ENCODE data around the gene PRPF8.

PRPF8 gene

DNA sequence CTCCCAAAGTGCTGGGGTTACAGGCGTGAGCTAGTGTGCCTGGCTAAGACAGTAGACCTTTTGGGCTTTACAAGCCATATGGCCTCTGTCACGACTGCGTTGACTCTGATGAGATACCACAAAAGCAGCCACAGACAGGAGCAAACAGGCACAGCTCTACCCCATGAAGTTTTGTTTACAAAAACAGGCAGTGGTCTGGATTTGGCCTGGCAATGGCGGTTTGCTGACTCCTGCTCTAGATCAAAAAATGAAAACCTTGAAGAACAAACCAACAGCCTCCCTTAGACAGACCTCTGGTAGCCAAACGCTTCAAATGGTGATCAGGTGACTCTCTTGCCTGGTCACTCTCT, 76.7 kb downstream of the PRPF8 start:
- Histone ChIP-seq H3K4me2 (ENCODE audit: low read depth, low read length, poor library complexity, severe bottlenecking) (peak overlapping the region; percentile 0), H3K36me3 (ENCODE audit: insufficient read depth, low read length) (no peaks in the 10 kb centered on the region), H3K9me3 (ENCODE audit: insufficient read depth, low read depth, low read length) (no peaks in the 10 kb centered on the region), H3K4me1 (ENCODE audit: insufficient read depth, low read length, poor library complexity, severe bottlenecking) (peaks cover 17% of the 10 kb centered on the region), H2AFZ (ENCODE audit: low read length) (no peak overlapping the region), H3K9ac (ENCODE audit: low read depth, low read length, poor library complexity, severe bottlenecking) (peak overlapping the region; percentile 15), H3K79me2 (ENCODE audit: insufficient read depth, low read length) (no peaks in the 10 kb centered on the region), H3K27me3 (ENCODE audit: insufficient read depth, low read length, poor library complexity, severe bottlenecking) (no peaks in the 10 kb centered on the region), H3K4me3 (ENCODE audit: low read length, poor library complexity, severe bottlenecking) (no peak overlapping the region), H4K20me1 (ENCODE audit: insufficient read depth, low read length, poor library complexity, severe bottlenecking) (no peaks in the 10 kb centered on the region), H3F3A (ENCODE audit: low read depth) (no peaks in the 10 kb centered on the region), H3K9me2 (replicated peaks; ENCODE audit: low read depth, low read length) (no peaks in the 10 kb centered on the region)
- no peak for TF ChIP-seq EZH2phosphoT487 (IDR thresholded peaks at IDR 0.05; ENCODE audit: borderline replicate concordance)
- no peak for TF ChIP-seq CTCF (conservative IDR thresholded peaks at IDR 0.05; ENCODE audit: low read length)

GRCh38 chr17:1606352-1606985, 78.2 kb downstream of the PRPF8 start:
- Histone ChIP-seq H3F3A (ENCODE audit: low read depth) (no peaks in the 10 kb centered on the region), H3K4me3 (ENCODE audit: low read length, poor library complexity, severe bottlenecking) (no peak overlapping the region), H4K20me1 (ENCODE audit: insufficient read depth, low read length, poor library complexity, severe bottlenecking) (no peaks in the 10 kb centered on the region), H3K9me3 (ENCODE audit: insufficient read depth, low read depth, low read length) (peaks cover 6% of the 10 kb centered on the region; the same call in 1 of the 2 replicates), H3K27me3 (ENCODE audit: insufficient read depth, low read length, poor library complexity, severe bottlenecking) (no peaks in the 10 kb centered on the region), H2AFZ (ENCODE audit: low read length) (no peak overlapping the region), H3K4me2 (ENCODE audit: low read depth, low read length, poor library complexity, severe bottlenecking) (no peak overlapping the region), H3K9me2 (replicated peaks; ENCODE audit: low read depth, low read length) (no peaks in the 10 kb centered on the region), H3K79me2 (ENCODE audit: insufficient read depth, low read length) (no peaks in the 10 kb centered on the region), H3K9ac (ENCODE audit: low read depth, low read length, poor library complexity, severe bottlenecking) (peak overlapping the region; percentile 15), H3K4me1 (ENCODE audit: insufficient read depth, low read length, poor library complexity, severe bottlenecking) (peaks cover 17% of the 10 kb centered on the region), H3K36me3 (ENCODE audit: insufficient read depth, low read length) (peaks cover 6% of the 10 kb centered on the region; the same call in 1 of the 2 replicates)
- TF ChIP-seq EZH2phosphoT487 (IDR thresholded peaks at IDR 0.05; ENCODE audit: borderline replicate concordance) (no peak), CTCF (conservative IDR thresholded peaks at IDR 0.05; ENCODE audit: low read length) (no peak)

GRCh38 chr17:1605681-1606351, 78.9 kb downstream of the PRPF8 start:
- H3K9me2 ChIP-seq (replicated peaks; ENCODE audit: low read depth, low read length) = no peaks in the 10 kb centered on the region
- H3K27me3 ChIP-seq (ENCODE audit: insufficient read depth, low read length, poor library complexity, severe bottlenecking) = no peaks in the 10 kb centered on the region
- no peak overlapping the region for H3K4me2 ChIP-seq (ENCODE audit: low read depth, low read length, poor library complexity, severe bottlenecking)
- H4K20me1 ChIP-seq (ENCODE audit: insufficient read depth, low read length, poor library complexity, severe bottlenecking) = no peaks in the 10 kb centered on the region
- TF ChIP-seq CTCF (conservative IDR thresholded peaks at IDR 0.05; ENCODE audit: low read length) (no peak), EZH2phosphoT487 (IDR thresholded peaks at IDR 0.05; ENCODE audit: borderline replicate concordance) (no peak)
- H3K36me3 ChIP-seq (ENCODE audit: insufficient read depth, low read length) = peaks cover 6% of the 10 kb centered on the region; the same call in 1 of the 2 replicates
- no peak overlapping the region for H3K4me3 ChIP-seq (ENCODE audit: low read length, poor library complexity, severe bottlenecking)
- no peaks in the 10 kb centered on the region for H3K79me2 ChIP-seq (ENCODE audit: insufficient read depth, low read length)
- H3K9me3 ChIP-seq (ENCODE audit: insufficient read depth, low read depth, low read length) = peaks cover 12% of the 10 kb centered on the region; the same call in 1 of the 2 replicates
- peaks cover 17% of the 10 kb centered on the region for H3K4me1 ChIP-seq (ENCODE audit: insufficient read depth, low read length, poor library complexity, severe bottlenecking)
- H3K9ac ChIP-seq (ENCODE audit: low read depth, low read length, poor library complexity, severe bottlenecking) = no peak overlapping the region
- H3F3A ChIP-seq (ENCODE audit: low read depth) = no peaks in the 10 kb centered on the region
- no peak overlapping the region for H2AFZ ChIP-seq (ENCODE audit: low read length)

All from Loucy (cell line).